Mesenchymal stem cell (in vitro differentiated cells and primary cell): Measurements from ENCODE around the gene GNPDA2.

Source experiments
- DNase-seq: peaks from one replicate; pipeline ENCODE4 v3.0.0-alpha.2; 2013
- H2AFZ ChIP-seq: one replicate; pipeline ENCODE4 v1.6.1; 2013; ENCODE audit warnings: low read depth, mild to moderate bottlenecking, control low read depth, inconsistent platforms, low read length, moderate library complexity
- H2AK5ac ChIP-seq: 2 replicates; pipeline ENCODE4 v1.6.1; 2013; ENCODE audit warnings: low read length, moderate library complexity, mild to moderate bottlenecking, inconsistent platforms; ENCODE audit not compliant: severe bottlenecking
- H2BK120ac ChIP-seq: one replicate; pipeline ENCODE4 v1.6.1; 2013; ENCODE audit warnings: low read depth, mild to moderate bottlenecking, inconsistent platforms, low read length, moderate library complexity
- H2BK12ac ChIP-seq, 2 experiments: one replicate each; pipeline ENCODE4 v1.6.1; 2013; ENCODE audit warnings: inconsistent platforms in 2 of 2, low read length in 2 of 2, mild to moderate bottlenecking in 2 of 2, moderate library complexity in 2 of 2, control low read depth in 1 of 2
- H2BK15ac ChIP-seq: one replicate; pipeline ENCODE4 v1.6.1; 2013; ENCODE audit warnings: mild to moderate bottlenecking, low read depth, inconsistent platforms; ENCODE audit not compliant: poor library complexity, severe bottlenecking
- H2BK5ac ChIP-seq: 2 replicates; pipeline ENCODE4 v1.6.1; 2013; ENCODE audit warnings: low read depth, mild to moderate bottlenecking, low read length, control low read depth, inconsistent platforms; ENCODE audit not compliant: poor library complexity, severe bottlenecking
- H3K14ac ChIP-seq, 2 experiments: one replicate each; pipeline ENCODE4 v1.6.1; 2013; ENCODE audit warnings: inconsistent platforms in 2 of 2, low read length in 2 of 2, control low read depth in 1 of 2, mild to moderate bottlenecking in 1 of 2, moderate library complexity in 1 of 2
- H3K18ac ChIP-seq, 2 experiments: one replicate each; pipeline ENCODE4 v1.6.1; 2013; ENCODE audit warnings: inconsistent platforms in 2 of 2, low read length in 2 of 2, control low read depth in 1 of 2, low read depth in 1 of 2, mild to moderate bottlenecking in 1 of 2
- H3K23ac ChIP-seq, 2 experiments: one replicate each; pipeline ENCODE4 v1.6.1; 2013; ENCODE audit warnings: inconsistent platforms in 2 of 2, low read length in 2 of 2, mild to moderate bottlenecking in 2 of 2, moderate library complexity in 2 of 2, control low read depth in 1 of 2
- H3K27ac ChIP-seq: 2 replicates; pipeline ENCODE4 v1.5.1; 2013; ENCODE audit warnings: mild to moderate bottlenecking, moderate library complexity, low read length, control low read depth, inconsistent platforms; ENCODE audit not compliant: poor library complexity, severe bottlenecking
- H3K27me3 ChIP-seq, 2 experiments: 2 replicates each; pipeline versions ENCODE4 v1.6.1 to v1.7.0; 2013; ENCODE audit warnings: low read length in 2 of 2, mild to moderate bottlenecking in 2 of 2, moderate library complexity in 2 of 2, control low read depth in 1 of 2, inconsistent platforms in 1 of 2; ENCODE audit not compliant: control insufficient read depth in 1 of 2, insufficient read depth in 1 of 2
- H3K36me3 ChIP-seq, 2 experiments: 2 replicates each; pipeline versions ENCODE4 v1.6.1 to v1.7.0; 2013; ENCODE audit warnings: low read length in 2 of 2, control low read depth in 1 of 2, inconsistent platforms in 1 of 2, low read depth in 1 of 2, mild to moderate bottlenecking in 1 of 2; ENCODE audit not compliant: insufficient read depth in 2 of 2, control insufficient read depth in 1 of 2
- H3K4ac ChIP-seq, 2 experiments: one replicate each; pipeline ENCODE4 v1.6.1; 2013; ENCODE audit warnings: inconsistent platforms in 2 of 2, low read length in 2 of 2, mild to moderate bottlenecking in 2 of 2, moderate library complexity in 2 of 2, control low read depth in 1 of 2, low read depth in 1 of 2
- H3K4me1 ChIP-seq: 2 replicates; pipeline ENCODE4 v1.6.1; 2013; ENCODE audit warnings: low read depth, low read length, control low read depth; ENCODE audit not compliant: control insufficient read depth, insufficient read depth
- H3K4me2 ChIP-seq: 2 replicates; pipeline ENCODE4 v1.6.1; 2013; ENCODE audit warnings: low read length, mild to moderate bottlenecking, inconsistent platforms; ENCODE audit not compliant: poor library complexity, severe bottlenecking
- H3K4me3 ChIP-seq, 2 experiments: 2 replicates each; pipeline versions ENCODE4 v1.5.1 to v1.7.0; 2013; ENCODE audit warnings: low read length in 2 of 2, mild to moderate bottlenecking in 2 of 2, control low read depth in 1 of 2, low read depth in 1 of 2; ENCODE audit not compliant: insufficient read depth in 1 of 2
- H3K79me1 ChIP-seq: replicated peaks from 2 replicates; pipeline ENCODE4 v1.6.1; 2013; ENCODE audit warnings: mild to moderate bottlenecking, control low read depth, low read length, inconsistent platforms; ENCODE audit not compliant: poor library complexity, severe bottlenecking
- H3K9ac ChIP-seq: 2 replicates; pipeline ENCODE4 v1.7.0; 2013; ENCODE audit warnings: mild to moderate bottlenecking, low read length, moderate library complexity
- H3K9me3 ChIP-seq: 2 replicates; pipeline ENCODE4 v1.7.0; 2013; ENCODE audit warnings: mild to moderate bottlenecking, low read length; ENCODE audit not compliant: control insufficient read depth
- H4K8ac ChIP-seq: one replicate; pipeline ENCODE4 v1.6.1; 2013; ENCODE audit warnings: inconsistent platforms, mild to moderate bottlenecking, low read length, moderate library complexity
- H4K91ac ChIP-seq: one replicate; pipeline ENCODE4 v1.6.1; 2013; ENCODE audit warnings: mild to moderate bottlenecking, low read length, inconsistent platforms
- WGBS: methylation state at CpG from one replicate; pipeline ENCODE4 v1.1.7; 2013; ENCODE audit warnings: mixed read lengths; 5-methylcytosine and 5-hydroxymethylcytosine counted together

GNPDA2 gene

DNA sequence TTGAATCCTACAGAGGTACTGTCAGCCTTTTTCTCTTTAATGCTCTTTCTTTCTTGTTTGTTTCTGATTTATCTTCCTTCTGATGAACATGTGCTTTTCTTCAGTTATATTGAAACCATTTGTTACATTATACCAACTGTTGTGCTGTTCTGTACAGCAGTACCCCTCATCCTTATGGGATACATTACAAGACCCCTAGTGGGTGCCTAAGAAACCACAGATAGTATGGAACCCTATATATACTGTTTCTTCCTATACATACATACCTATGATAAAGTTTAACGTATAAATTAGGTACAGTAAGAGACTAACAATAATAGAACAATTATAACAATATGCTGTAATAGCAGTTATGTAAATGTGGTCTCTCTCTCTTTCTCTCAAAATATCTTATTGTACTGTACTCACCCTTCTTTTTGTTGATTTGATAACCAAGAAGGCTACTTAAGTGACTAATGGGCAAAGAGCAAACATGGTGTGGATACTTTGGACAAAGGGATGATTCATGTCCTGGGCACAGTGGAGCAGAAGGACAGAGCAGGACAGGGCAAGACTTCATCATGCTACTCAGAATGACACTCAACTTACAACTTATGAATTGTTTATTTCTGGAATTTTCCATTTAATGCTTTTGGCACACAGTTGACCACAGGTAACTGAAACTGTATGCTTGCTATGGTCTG, 64.3 kb downstream of the GNPDA2 start:
- no peak overlapping the region for H3K4me3 ChIP-seq
- no peak overlapping the region for H3K18ac ChIP-seq
- no peak overlapping the region for H2BK12ac ChIP-seq
- no peak overlapping the region for H2AK5ac ChIP-seq
- H3K9ac ChIP-seq, result no peak overlapping the region
- H2BK120ac ChIP-seq, result no peak overlapping the region
- H3K36me3 ChIP-seq, result no peaks in the 10 kb centered on the region
- no peaks in the 10 kb centered on the region for H3K4me1 ChIP-seq
- no peaks in the 10 kb centered on the region for H3K27me3 ChIP-seq
- WGBS, result no CpG with 5 or more reads among the region's 1 CpG
- H2AFZ ChIP-seq, result no peak overlapping the region
- DNase-seq, result no peak
- no peak overlapping the region for H4K91ac ChIP-seq
- H3K14ac ChIP-seq, result no peak overlapping the region
- no peak overlapping the region for H3K23ac ChIP-seq
- H3K4me2 ChIP-seq, result no peak overlapping the region
- H2BK5ac ChIP-seq, result no peak overlapping the region
- H3K79me1 ChIP-seq, result no peaks in the 10 kb centered on the region
- H2BK15ac ChIP-seq, result no peak overlapping the region
- no peak overlapping the region for H3K27ac ChIP-seq
- no peak overlapping the region for H4K8ac ChIP-seq
- H3K9me3 ChIP-seq, result no peaks in the 10 kb centered on the region
- H3K4ac ChIP-seq, result no peak overlapping the region

DNA sequence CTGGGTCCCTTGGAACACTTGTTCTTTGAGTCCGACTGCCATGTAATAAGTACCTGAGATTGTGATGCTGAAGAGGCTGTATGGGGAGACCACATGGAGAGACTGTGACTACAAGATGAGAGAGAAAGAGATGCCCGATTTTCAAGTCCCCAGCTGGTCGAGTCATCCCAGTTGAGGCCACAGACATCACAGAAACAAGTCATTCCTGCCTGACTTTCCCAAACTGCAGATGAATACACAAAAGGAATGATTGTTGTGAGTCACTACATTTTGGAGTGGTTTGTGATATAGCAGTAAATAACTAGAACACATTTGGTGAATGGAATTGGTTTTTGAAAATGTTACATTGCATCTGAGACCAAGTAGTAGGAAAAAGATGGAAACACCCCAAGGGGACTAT, 66.0 kb downstream of the GNPDA2 start:
- WGBS, result 53% methylated on average over 3 of the region's 3 CpGs
- no peak overlapping the region for H3K9ac ChIP-seq
- H4K8ac ChIP-seq, result no peak overlapping the region
- no peak overlapping the region for H3K18ac ChIP-seq
- no peak overlapping the region for H2BK5ac ChIP-seq
- H2BK12ac ChIP-seq, result no peak overlapping the region
- H3K14ac ChIP-seq, result no peak overlapping the region
- no peak overlapping the region for H3K4me2 ChIP-seq
- no peak overlapping the region for H2AK5ac ChIP-seq
- H4K91ac ChIP-seq, result no peak overlapping the region
- no peak overlapping the region for H2BK15ac ChIP-seq
- H3K36me3 ChIP-seq, result no peaks in the 10 kb centered on the region
- H2BK120ac ChIP-seq, result no peak overlapping the region
- no peaks in the 10 kb centered on the region for H3K9me3 ChIP-seq
- no peak overlapping the region for H3K4me3 ChIP-seq
- no peaks in the 10 kb centered on the region for H3K27me3 ChIP-seq
- H3K27ac ChIP-seq, result no peak overlapping the region
- no peak for DNase-seq
- H3K23ac ChIP-seq, result no peak overlapping the region
- no peaks in the 10 kb centered on the region for H3K4me1 ChIP-seq
- no peak overlapping the region for H3K4ac ChIP-seq
- H3K79me1 ChIP-seq, result no peaks in the 10 kb centered on the region
- no peak overlapping the region for H2AFZ ChIP-seq

DNA sequence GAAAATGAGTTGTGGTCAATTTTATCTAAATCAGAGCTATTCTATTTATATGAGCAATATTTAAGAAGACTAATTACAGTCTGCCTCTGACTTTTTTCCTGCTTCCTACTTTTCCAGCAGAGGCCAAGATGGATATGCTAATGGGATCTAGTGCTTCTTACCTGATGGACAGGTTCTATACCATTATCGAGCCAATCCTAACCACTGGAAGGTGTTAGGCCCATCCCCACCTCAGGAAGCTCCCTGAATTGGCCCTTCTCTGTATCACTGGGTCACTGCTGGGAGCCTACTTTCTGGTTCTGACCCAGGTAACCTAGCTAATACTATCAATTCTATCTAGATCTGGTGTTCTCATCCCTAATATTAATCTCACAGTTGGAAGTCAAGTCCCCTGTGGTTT, 74.4 kb downstream of the GNPDA2 start:
- H4K8ac ChIP-seq, result no peak overlapping the region
- H3K27ac ChIP-seq, result no peak overlapping the region
- H3K18ac ChIP-seq, result no peak overlapping the region
- no peak overlapping the region for H3K23ac ChIP-seq
- H2BK5ac ChIP-seq, result no peak overlapping the region
- H3K36me3 ChIP-seq, result no peaks in the 10 kb centered on the region
- WGBS, result 47% methylated on average over 1 of the region's 1 CpG
- H3K4me1 ChIP-seq, result no peaks in the 10 kb centered on the region
- no peak overlapping the region for H2BK120ac ChIP-seq
- H3K4me2 ChIP-seq, result no peak overlapping the region
- H3K14ac ChIP-seq, result no peak overlapping the region
- no peak overlapping the region for H4K91ac ChIP-seq
- no peak overlapping the region for H2BK15ac ChIP-seq
- H3K79me1 ChIP-seq, result no peaks in the 10 kb centered on the region
- no peak overlapping the region for H2AFZ ChIP-seq
- no peaks in the 10 kb centered on the region for H3K9me3 ChIP-seq
- no peak overlapping the region for H2BK12ac ChIP-seq
- DNase-seq, result no peak
- H3K27me3 ChIP-seq, result no peaks in the 10 kb centered on the region
- H3K4ac ChIP-seq, result no peak overlapping the region
- H3K9ac ChIP-seq, result no peak overlapping the region
- H3K4me3 ChIP-seq, result no peak overlapping the region
- H2AK5ac ChIP-seq, result no peak overlapping the region
